Measurements from ENCODE around the gene RERE. TPM values are rescaled to one million over a fixed set of nuclear protein-coding genes. Genes with fewer than 3 reads are reported as not detected.

Gene RERE
- total RNA-seq, 2 experiments from 2014 or later: 73.1 to 211 TPM

DNA sequence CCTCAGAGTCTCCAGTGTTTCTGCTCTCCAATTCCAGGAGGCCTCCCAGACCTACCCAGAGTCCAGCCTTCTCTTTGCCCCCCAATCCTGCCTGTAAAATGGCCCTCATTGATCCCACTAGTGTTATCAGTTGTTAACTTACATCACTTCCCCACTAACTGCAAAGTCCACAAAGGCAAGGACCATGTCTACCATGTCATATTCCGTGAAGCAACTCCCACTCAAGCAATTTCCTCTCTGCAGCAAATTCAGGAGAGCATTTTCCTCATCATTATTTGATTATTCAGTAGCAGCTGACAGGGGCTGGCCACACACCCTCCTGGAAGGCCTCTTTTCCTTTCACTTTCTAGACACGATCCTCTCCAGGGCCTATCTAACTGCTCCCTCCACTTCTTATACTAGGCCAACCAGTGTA is 153.5 kb downstream of the RERE start:
- H4K20me1 ChIP-seq (ENCODE audit: insufficient read depth, low read length): peaks cover 5% of the 10 kb centered on the region; the same call in 1 of the 2 replicates
- H3K79me2 ChIP-seq (ENCODE audit: insufficient read depth, low read depth, low read length): peaks cover 41% of the 10 kb centered on the region; the same call in 1 of the 2 replicates
- peak overlapping the region; percentile 1; the same call in 1 of the 2 replicates for H3K4me2 ChIP-seq (ENCODE audit: low read length)
- no TSS peak for BruUV-seq (replicated peaks)
- TF ChIP-seq CTCF (conservative IDR thresholded peaks at IDR 0.05; ENCODE audit: low read length) (no peak), EZH2phosphoT487 (IDR thresholded peaks at IDR 0.05; ENCODE audit: borderline replicate concordance, low read depth, low read length) (no peak)
- DNase-seq (ENCODE audit: low spot score): no peak
- H2AFZ ChIP-seq (ENCODE audit: low read length): no peak overlapping the region
- H3K4me1 ChIP-seq (ENCODE audit: insufficient read depth, low read length, poor library complexity, severe bottlenecking): peaks cover 53% of the 10 kb centered on the region
- H3K9me2 ChIP-seq (ENCODE audit: insufficient read depth, low read length): no peaks in the 10 kb centered on the region
- intact Hi-C loops (cut with micrococcal nuclease; ENCODE audit: unreplicated experiment): no loop called here
- POLR2A ChIA-PET: interaction anchor here (1.9 kb wide), 1 partner anchor 10 kb away, joined by 7 read pairs; no protein-coding TSS in a partner anchor
- H3K27ac ChIP-seq (ENCODE audit: low read depth, low read length, poor library complexity, severe bottlenecking): no peak overlapping the region
- H3K36me3 ChIP-seq (ENCODE audit: insufficient read depth, low read length): no peaks in the 10 kb centered on the region; the same call in 1 of the 2 replicates
- CTCF ChIA-PET (ENCODE audit: unreplicated experiment): no interaction called here
- no peaks in the 10 kb centered on the region for H3K9me3 ChIP-seq (ENCODE audit: low read length)
- H3K4me3 ChIP-seq (ENCODE audit: low read depth, low read length, poor library complexity, severe bottlenecking): no peak overlapping the region

DNA sequence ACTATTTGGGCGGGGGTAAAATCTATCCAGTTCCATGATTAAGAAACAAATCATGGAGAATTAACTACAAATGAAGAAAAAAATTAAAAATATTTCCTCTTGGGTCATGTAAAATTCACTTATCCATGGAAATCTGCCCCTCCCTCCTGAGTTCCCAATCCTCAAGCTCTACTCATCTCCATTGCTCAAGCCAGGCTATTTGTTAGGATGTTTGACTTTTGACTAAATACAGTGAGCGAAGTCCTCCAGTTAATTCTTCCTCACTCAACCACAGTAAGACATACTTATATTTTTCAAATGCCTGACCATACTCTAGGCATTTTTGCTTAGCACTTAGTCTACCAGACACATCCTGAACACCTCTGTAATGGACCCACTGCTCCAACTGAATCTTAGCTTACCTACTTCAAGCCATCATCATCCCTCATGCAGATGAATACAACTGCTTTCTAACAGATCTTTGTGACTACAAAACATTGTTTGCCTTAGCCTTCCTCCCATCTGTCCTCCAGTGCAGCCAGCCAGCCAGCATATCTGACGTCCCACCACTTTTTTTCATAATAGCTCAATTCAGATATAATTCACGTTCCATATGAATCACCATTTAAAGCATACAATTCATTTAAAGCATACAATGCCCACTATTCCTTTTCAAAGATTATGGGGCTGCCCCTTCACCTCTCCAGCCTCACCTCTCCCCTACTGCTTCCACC is 154.2 kb downstream of the RERE start:
- TF ChIP-seq EZH2phosphoT487 (IDR thresholded peaks at IDR 0.05; ENCODE audit: borderline replicate concordance, low read depth, low read length) (no peak), CTCF (conservative IDR thresholded peaks at IDR 0.05; ENCODE audit: low read length) (no peak)
- Histone ChIP-seq H3K79me2 (ENCODE audit: insufficient read depth, low read depth, low read length) (peaks cover 38% of the 10 kb centered on the region; the same call in 1 of the 2 replicates), H3K36me3 (ENCODE audit: insufficient read depth, low read length) (no peaks in the 10 kb centered on the region; the same call in 1 of the 2 replicates), H3K27ac (ENCODE audit: low read depth, low read length, poor library complexity, severe bottlenecking) (no peak overlapping the region), H4K20me1 (ENCODE audit: insufficient read depth, low read length) (peaks cover 5% of the 10 kb centered on the region; the same call in 1 of the 2 replicates), H3K4me1 (ENCODE audit: insufficient read depth, low read length, poor library complexity, severe bottlenecking) (peaks cover 52% of the 10 kb centered on the region), H3K4me3 (ENCODE audit: low read depth, low read length, poor library complexity, severe bottlenecking) (no peak overlapping the region), H3K4me2 (ENCODE audit: low read length) (no peak overlapping the region), H3K9me2 (ENCODE audit: insufficient read depth, low read length) (no peaks in the 10 kb centered on the region), H2AFZ (ENCODE audit: low read length) (no peak overlapping the region), H3K9me3 (ENCODE audit: low read length) (no peaks in the 10 kb centered on the region)
- DNase-seq (ENCODE audit: low spot score): no peak
- no TSS peak for BruUV-seq (replicated peaks)
- CTCF ChIA-PET (ENCODE audit: unreplicated experiment): no interaction called here
- POLR2A ChIA-PET: interaction anchor here (0.6 to 1.9 kb wide), 5 partner anchors 11 to 895 kb away, joined by 3 to 7 read pairs (median 4); no protein-coding TSS in a partner anchor
- intact Hi-C loops (cut with micrococcal nuclease; ENCODE audit: unreplicated experiment): no loop called here

All from OCI-LY7 (cell line).